WTC11 (cell line): ENCODE results near the gene VAMP3.

Source experiments
- CTCF ChIP-seq: fragments of 200-600 bp; IDR thresholded peaks from 2 replicates; pipeline ENCODE4 v1.8.0; 2022; ENCODE audit warnings: antibody characterized with exemption
- ESRRA ChIP-seq: sonication (generic); formaldehyde crosslinking; IDR thresholded peaks from 2 replicates; pipeline ENCODE4 v1.8.1; 2022; ENCODE audit warnings: mild to moderate bottlenecking, missing genetic modification reagents, borderline replicate concordance
- HMGXB4 ChIP-seq: sonication (generic); formaldehyde crosslinking; IDR thresholded peaks from 2 replicates; pipeline ENCODE4 v1.8.1; 2023; ENCODE audit warnings: mild to moderate bottlenecking, moderate library complexity, missing genetic modification reagents
- NFYB ChIP-seq: sonication (generic); formaldehyde crosslinking; conservative IDR thresholded peaks from 2 replicates; pipeline ENCODE4 v1.8.0; 2022; ENCODE audit warnings: low read depth, missing genetic modification reagents
- NR2C2 ChIP-seq: sonication (generic); formaldehyde crosslinking; IDR thresholded peaks from 2 replicates; pipeline ENCODE4 v1.8.0; 2022; ENCODE audit warnings: mild to moderate bottlenecking, missing genetic modification reagents
- SP1 ChIP-seq: sonication (generic); formaldehyde crosslinking; conservative IDR thresholded peaks from 2 replicates; pipeline ENCODE4 v1.8.1; 2022; ENCODE audit warnings: missing genetic modification reagents
- TP53 ChIP-seq: sonication (generic); formaldehyde crosslinking; IDR thresholded peaks from 2 replicates; pipeline ENCODE4 v1.8.1; 2023; ENCODE audit warnings: mild to moderate bottlenecking, missing genetic modification reagents
- USF2 ChIP-seq: sonication (generic); formaldehyde crosslinking; IDR thresholded peaks from 2 replicates; pipeline ENCODE4 v1.8.1; 2023; ENCODE audit warnings: mild to moderate bottlenecking, missing genetic modification reagents, moderate library complexity
- ZBTB43 ChIP-seq: sonication (generic); formaldehyde crosslinking; IDR thresholded peaks from 2 replicates; pipeline ENCODE4 v1.8.1; 2023; ENCODE audit warnings: mild to moderate bottlenecking, missing genetic modification reagents
- ZNF263 ChIP-seq: sonication (generic); formaldehyde crosslinking; IDR thresholded peaks from 2 replicates; pipeline ENCODE4 v1.8.1; 2022; ENCODE audit warnings: low read depth, mild to moderate bottlenecking, moderate library complexity, missing genetic modification reagents

- TF ChIP-seq CTCF (no peak), SP1 (no peak), USF2 (CRISPR knock-in tag) (no peak), ZNF263 (CRISPR knock-in tag) (no peak), TP53 (no peak), HMGXB4 (CRISPR knock-in tag) (no peak), NR2C2 (no peak), NFYB (CRISPR knock-in tag) (no peak), ZBTB43 (no peak), ESRRA (CRISPR knock-in tag) (no peak)
These were observed 16.9 kb upstream of the VAMP3 start for GRCh38 chr1:7754234-7754633.
